ENCODE measurements around the gene ZNF24.

The ZNF24 gene

GRCh38 chr18:35377875-35378573, 33.8 kb upstream of the ZNF24 start:
- WGBS, 2 experiments: 89 to 90% methylated on average over 11 to 14 of the region's 14 CpGs
- Histone ChIP-seq H3K4me3 (ENCODE audit: insufficient read depth, low read depth, low read length) (no peak overlapping the region), H3K9me3 (ENCODE audit: control insufficient read depth, low read length) (no peaks in the 10 kb centered on the region), H3K27ac (ENCODE audit: insufficient read depth, low read depth, low read length, poor library complexity, severe bottlenecking) (no peak overlapping the region), H3K27me3 (ENCODE audit: control insufficient read depth, insufficient read depth, low read length, poor library complexity, severe bottlenecking) (peaks cover 21% of the 10 kb centered on the region), H3K4me1 (ENCODE audit: control insufficient read depth, insufficient read depth, low read length) (peaks cover 4% of the 10 kb centered on the region), H3K36me3 (ENCODE audit: control insufficient read depth, insufficient read depth, low read length) (no peaks in the 10 kb centered on the region)

GRCh38 chr18:35376742-35377695, 32.8 kb upstream of the ZNF24 start, which contains the start of gene ZNF396:
TSS of gene ZNF396 (minus strand) at chr18:35377337. CDS start at chr18:35374292, 3,045 bp downstream.
- no peaks in the 10 kb centered on the region for H3K36me3 ChIP-seq (ENCODE audit: control insufficient read depth, insufficient read depth, low read length)
- H3K9me3 ChIP-seq (ENCODE audit: control insufficient read depth, low read length): no peaks in the 10 kb centered on the region
- H3K4me1 ChIP-seq (ENCODE audit: control insufficient read depth, insufficient read depth, low read length): peaks cover 4% of the 10 kb centered on the region
- H3K4me3 ChIP-seq (ENCODE audit: insufficient read depth, low read depth, low read length): peak within 1 kb of the TSS; percentile 65
- H3K27ac ChIP-seq (ENCODE audit: insufficient read depth, low read depth, low read length, poor library complexity, severe bottlenecking): no peak within 1 kb of the TSS
- 3 to 4% methylated on average over 78 of the region's 78 CpGs for WGBS, 2 experiments
- peaks cover 21% of the 10 kb centered on the region for H3K27me3 ChIP-seq (ENCODE audit: control insufficient read depth, insufficient read depth, low read length, poor library complexity, severe bottlenecking)

- Histone ChIP-seq H3K9me3 (ENCODE audit: control insufficient read depth, low read length) (no peaks in the 10 kb centered on the region), H3K36me3 (ENCODE audit: control insufficient read depth, insufficient read depth, low read length) (no peaks in the 10 kb centered on the region), H3K27ac (ENCODE audit: insufficient read depth, low read depth, low read length, poor library complexity, severe bottlenecking) (no peak overlapping the region), H3K27me3 (ENCODE audit: control insufficient read depth, insufficient read depth, low read length, poor library complexity, severe bottlenecking) (peaks cover 21% of the 10 kb centered on the region), H3K4me3 (ENCODE audit: insufficient read depth, low read depth, low read length) (peak overlapping the region; percentile 65), H3K4me1 (ENCODE audit: control insufficient read depth, insufficient read depth, low read length) (peaks cover 4% of the 10 kb centered on the region)
- 11 to 13% methylated on average over 13 of the region's 13 CpGs for WGBS, 2 experiments
Observed at GRCh38 chr18:35376393-35376741, 32.1 kb upstream of the ZNF24 start.

- H3K27ac ChIP-seq (ENCODE audit: insufficient read depth, low read depth, low read length, poor library complexity, severe bottlenecking): no peak overlapping the region
- WGBS, 2 experiments: 84 to 94% methylated on average over 4 of the region's 4 CpGs
- no peaks in the 10 kb centered on the region for H3K9me3 ChIP-seq (ENCODE audit: control insufficient read depth, low read length)
- H3K27me3 ChIP-seq (ENCODE audit: control insufficient read depth, insufficient read depth, low read length, poor library complexity, severe bottlenecking): peaks cover 21% of the 10 kb centered on the region
- H3K36me3 ChIP-seq (ENCODE audit: control insufficient read depth, insufficient read depth, low read length): no peaks in the 10 kb centered on the region
- H3K4me1 ChIP-seq (ENCODE audit: control insufficient read depth, insufficient read depth, low read length): peaks cover 4% of the 10 kb centered on the region
- no peak overlapping the region for H3K4me3 ChIP-seq (ENCODE audit: insufficient read depth, low read depth, low read length)
Observed at GRCh38 chr18:35374708-35375107, 30.5 kb upstream of the ZNF24 start.

GRCh38 chr18:35371412-35372195, 27.4 kb upstream of the ZNF24 start:
- H3K27ac ChIP-seq (ENCODE audit: insufficient read depth, low read depth, low read length, poor library complexity, severe bottlenecking): no peak overlapping the region
- 89 to 94% methylated on average over 1 of the region's 1 CpG for WGBS, 2 experiments
- no peaks in the 10 kb centered on the region for H3K27me3 ChIP-seq (ENCODE audit: control insufficient read depth, insufficient read depth, low read length, poor library complexity, severe bottlenecking)
- peaks cover 4% of the 10 kb centered on the region for H3K4me1 ChIP-seq (ENCODE audit: control insufficient read depth, insufficient read depth, low read length)
- no peaks in the 10 kb centered on the region for H3K9me3 ChIP-seq (ENCODE audit: control insufficient read depth, low read length)
- no peak overlapping the region for H3K4me3 ChIP-seq (ENCODE audit: insufficient read depth, low read depth, low read length)
- no peaks in the 10 kb centered on the region for H3K36me3 ChIP-seq (ENCODE audit: control insufficient read depth, insufficient read depth, low read length)

GRCh38 chr18:35369126-35369525, 24.9 kb upstream of the ZNF24 start:
- no peaks in the 10 kb centered on the region for H3K36me3 ChIP-seq (ENCODE audit: control insufficient read depth, insufficient read depth, low read length)
- no peak overlapping the region for H3K4me3 ChIP-seq (ENCODE audit: insufficient read depth, low read depth, low read length)
- no peaks in the 10 kb centered on the region for H3K9me3 ChIP-seq (ENCODE audit: control insufficient read depth, low read length)
- H3K4me1 ChIP-seq (ENCODE audit: control insufficient read depth, insufficient read depth, low read length): no peaks in the 10 kb centered on the region
- no peak overlapping the region for H3K27ac ChIP-seq (ENCODE audit: insufficient read depth, low read depth, low read length, poor library complexity, severe bottlenecking)
- WGBS, 2 experiments: 94 to 97% methylated on average over 6 of the region's 6 CpGs
- no peaks in the 10 kb centered on the region for H3K27me3 ChIP-seq (ENCODE audit: control insufficient read depth, insufficient read depth, low read length, poor library complexity, severe bottlenecking)

GRCh38 chr18:35368595-35368994, 24.4 kb upstream of the ZNF24 start:
- no peak overlapping the region for H3K27ac ChIP-seq (ENCODE audit: insufficient read depth, low read depth, low read length, poor library complexity, severe bottlenecking)
- H3K27me3 ChIP-seq (ENCODE audit: control insufficient read depth, insufficient read depth, low read length, poor library complexity, severe bottlenecking): no peaks in the 10 kb centered on the region
- no peaks in the 10 kb centered on the region for H3K9me3 ChIP-seq (ENCODE audit: control insufficient read depth, low read length)
- H3K4me1 ChIP-seq (ENCODE audit: control insufficient read depth, insufficient read depth, low read length): no peaks in the 10 kb centered on the region
- WGBS, 2 experiments: 90 to 91% methylated on average over 6 of the region's 6 CpGs
- H3K36me3 ChIP-seq (ENCODE audit: control insufficient read depth, insufficient read depth, low read length): no peaks in the 10 kb centered on the region
- H3K4me3 ChIP-seq (ENCODE audit: insufficient read depth, low read depth, low read length): no peak overlapping the region

- no peaks in the 10 kb centered on the region for H3K4me1 ChIP-seq (ENCODE audit: control insufficient read depth, insufficient read depth, low read length)
- no peak overlapping the region for H3K4me3 ChIP-seq (ENCODE audit: insufficient read depth, low read depth, low read length)
- H3K27me3 ChIP-seq (ENCODE audit: control insufficient read depth, insufficient read depth, low read length, poor library complexity, severe bottlenecking): no peaks in the 10 kb centered on the region
- no peaks in the 10 kb centered on the region for H3K9me3 ChIP-seq (ENCODE audit: control insufficient read depth, low read length)
- no peaks in the 10 kb centered on the region for H3K36me3 ChIP-seq (ENCODE audit: control insufficient read depth, insufficient read depth, low read length)
- no peak overlapping the region for H3K27ac ChIP-seq (ENCODE audit: insufficient read depth, low read depth, low read length, poor library complexity, severe bottlenecking)
Observed at GRCh38 chr18:35362531-35362930, 18.3 kb upstream of the ZNF24 start.

GRCh38 chr18:35361570-35362321, 17.5 kb upstream of the ZNF24 start:
- H3K4me1 ChIP-seq (ENCODE audit: control insufficient read depth, insufficient read depth, low read length): no peaks in the 10 kb centered on the region
- H3K27ac ChIP-seq (ENCODE audit: insufficient read depth, low read depth, low read length, poor library complexity, severe bottlenecking): no peak overlapping the region
- H3K4me3 ChIP-seq (ENCODE audit: insufficient read depth, low read depth, low read length): no peak overlapping the region
- H3K36me3 ChIP-seq (ENCODE audit: control insufficient read depth, insufficient read depth, low read length): no peaks in the 10 kb centered on the region
- 96 to 100% methylated on average over 2 of the region's 2 CpGs for WGBS, 2 experiments
- no peaks in the 10 kb centered on the region for H3K9me3 ChIP-seq (ENCODE audit: control insufficient read depth, low read length)
- no peaks in the 10 kb centered on the region for H3K27me3 ChIP-seq (ENCODE audit: control insufficient read depth, insufficient read depth, low read length, poor library complexity, severe bottlenecking)

All from ectodermal cell (in vitro differentiated cells).